PFSK-1 (cell line): ENCODE measurements around the gene HLA-DQB1.

Experiments used
- FOXP2 ChIP-seq: optimal IDR thresholded peaks from 2 replicates; pipeline ENCODE3; 2011; ENCODE audit warnings: borderline replicate concordance, control low read depth, inconsistent platforms; ENCODE audit not compliant: insufficient read depth; ENCODE audit errors: extremely low read length, extremely low read depth
- POLR2AphosphoS5 ChIP-seq: IDR thresholded peaks from 2 replicates; pipeline ENCODE4 v1.6.1; 2012; ENCODE audit warnings: low read depth, mild to moderate bottlenecking, control low read depth, low read length, moderate library complexity
- REST ChIP-seq, 2 experiments: IDR thresholded peaks; 2 replicates each; pipeline versions ENCODE4 v1.6.1 to v1.8.0; 2011 to 2012; ENCODE audit warnings: low read depth in 2 of 2, low read length in 2 of 2, control low read depth in 1 of 2, inconsistent platforms in 1 of 2, mild to moderate bottlenecking in 1 of 2, moderate library complexity in 1 of 2; ENCODE audit not compliant: insufficient read depth in 1 of 2
- SIN3A ChIP-seq: IDR thresholded peaks from 2 replicates; pipeline ENCODE4 v1.6.1; 2012; ENCODE audit warnings: mild to moderate bottlenecking, low read length, moderate library complexity, borderline replicate concordance; ENCODE audit not compliant: insufficient read depth
- TAF1 ChIP-seq: IDR thresholded peaks from 2 replicates; pipeline ENCODE4 v1.6.1; 2012; ENCODE audit warnings: low read length, control low read depth, borderline replicate concordance; ENCODE audit not compliant: insufficient read depth

HLA-DQB1 gene

GRCh38 chr6:32669240-32669639, 2.8 kb upstream of the HLA-DQB1 start:
- TF ChIP-seq FOXP2 (no peak), TAF1 (no peak), REST (IDR thresholded peaks at IDR 0.05; ENCODE audit: insufficient read depth in 1 of 2, low read depth in 2 of 2, low read length in 2 of 2) (no peak), SIN3A (no peak), POLR2AphosphoS5 (no peak)

- TF ChIP-seq FOXP2 (no peak), POLR2AphosphoS5 (no peak), SIN3A (no peak), TAF1 (no peak), REST (IDR thresholded peaks at IDR 0.05; ENCODE audit: insufficient read depth in 1 of 2, low read depth in 2 of 2, low read length in 2 of 2) (no peak)
Observed at GRCh38 chr6:32668226-32668747, 1.8 kb upstream of the HLA-DQB1 start.

- TF ChIP-seq FOXP2 (no peak), TAF1 (no peak), REST (IDR thresholded peaks at IDR 0.05; ENCODE audit: insufficient read depth in 1 of 2, low read depth in 2 of 2, low read length in 2 of 2) (no peak), POLR2AphosphoS5 (no peak), SIN3A (no peak)
Observed at GRCh38 chr6:32665661-32666060, 796 bp downstream of the HLA-DQB1 start.

- TF ChIP-seq TAF1 (no peak), FOXP2 (no peak), SIN3A (no peak), REST (IDR thresholded peaks at IDR 0.05; ENCODE audit: insufficient read depth in 1 of 2, low read depth in 2 of 2, low read length in 2 of 2) (no peak), POLR2AphosphoS5 (no peak)
Observed at GRCh38 chr6:32664827-32665362, 1.6 kb downstream of the HLA-DQB1 start.

- TF ChIP-seq SIN3A: no peak
- TF ChIP-seq REST (IDR thresholded peaks at IDR 0.05; ENCODE audit: insufficient read depth in 1 of 2, low read depth in 2 of 2, low read length in 2 of 2): no peak
- no peak for TF ChIP-seq TAF1
- TF ChIP-seq POLR2AphosphoS5: no peak
- TF ChIP-seq FOXP2: no peak
Observed at GRCh38 chr6:32664354-32664753, 2.1 kb downstream of the HLA-DQB1 start.
